GM18511 (cell line): ENCODE results near the gene PAPPA.

Experiments
- ATAC-seq: cut with Tn5 transposase; IDR thresholded peaks from one replicate; pipeline ENCODE4 v1.9.1; 2021; ENCODE audit warnings: mild to moderate bottlenecking, moderate library complexity; ENCODE audit not compliant: unreplicated experiment

PAPPA gene

DNA sequence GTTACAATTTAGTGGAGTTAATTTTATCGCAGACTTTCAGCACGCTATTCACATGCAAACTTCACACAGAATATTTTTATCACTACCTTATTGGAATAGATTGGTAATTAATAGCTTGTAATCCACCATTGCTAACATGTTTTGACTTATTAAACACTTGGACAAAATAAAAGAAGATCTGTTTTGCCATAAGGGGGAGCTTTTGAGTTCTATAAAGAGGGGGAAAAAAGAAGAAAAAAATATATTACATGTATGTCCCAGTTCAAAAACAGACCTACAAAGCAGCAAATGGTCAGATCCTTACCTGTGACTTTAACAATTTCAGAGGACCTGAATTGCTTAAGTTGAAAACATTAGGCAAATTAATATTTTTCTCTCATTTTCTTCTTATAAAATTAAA is 1.2 kb upstream of the PAPPA start:
- no peak for ATAC-seq

DNA sequence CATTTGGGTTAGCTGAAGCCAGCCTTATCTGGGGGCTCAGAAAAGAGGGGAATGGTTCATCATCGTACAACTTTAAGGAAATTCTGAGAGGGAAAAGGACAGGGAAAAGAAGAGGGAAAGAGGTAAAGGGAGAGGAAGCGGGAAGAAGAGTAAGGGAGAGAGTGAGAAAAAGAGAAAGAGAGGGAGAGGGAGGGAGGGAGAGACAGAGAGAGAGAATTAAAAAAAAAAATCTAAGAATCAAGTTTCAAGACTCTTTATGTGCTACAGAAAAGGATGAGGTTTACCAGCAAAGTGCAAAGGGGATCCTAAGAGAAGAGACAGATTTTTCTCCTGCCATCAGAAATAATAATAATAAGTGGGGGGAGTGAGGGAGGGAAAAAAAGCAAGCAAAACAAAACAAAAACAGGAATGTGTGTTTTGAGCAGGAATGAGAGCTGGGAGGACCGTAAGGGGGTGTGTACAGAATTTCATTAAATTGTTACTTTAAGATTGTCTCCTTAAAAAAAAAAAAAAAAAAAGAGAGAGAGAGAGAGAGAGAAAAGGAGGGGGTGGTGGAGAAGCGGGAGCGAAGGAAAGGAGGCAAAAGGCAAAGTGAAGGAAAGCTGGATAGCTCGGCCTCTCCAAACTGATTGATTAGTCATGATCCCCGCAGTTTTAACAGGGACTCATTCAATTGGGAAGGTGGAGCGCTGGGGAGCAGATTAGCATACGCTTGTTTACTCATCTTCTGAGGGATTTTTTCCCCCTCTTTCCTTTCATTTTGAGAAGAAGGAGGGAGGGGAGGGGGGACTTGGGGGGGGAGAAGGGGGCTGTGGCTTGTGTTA is 438 bp upstream of the PAPPA start:
- ATAC-seq: no peak

DNA sequence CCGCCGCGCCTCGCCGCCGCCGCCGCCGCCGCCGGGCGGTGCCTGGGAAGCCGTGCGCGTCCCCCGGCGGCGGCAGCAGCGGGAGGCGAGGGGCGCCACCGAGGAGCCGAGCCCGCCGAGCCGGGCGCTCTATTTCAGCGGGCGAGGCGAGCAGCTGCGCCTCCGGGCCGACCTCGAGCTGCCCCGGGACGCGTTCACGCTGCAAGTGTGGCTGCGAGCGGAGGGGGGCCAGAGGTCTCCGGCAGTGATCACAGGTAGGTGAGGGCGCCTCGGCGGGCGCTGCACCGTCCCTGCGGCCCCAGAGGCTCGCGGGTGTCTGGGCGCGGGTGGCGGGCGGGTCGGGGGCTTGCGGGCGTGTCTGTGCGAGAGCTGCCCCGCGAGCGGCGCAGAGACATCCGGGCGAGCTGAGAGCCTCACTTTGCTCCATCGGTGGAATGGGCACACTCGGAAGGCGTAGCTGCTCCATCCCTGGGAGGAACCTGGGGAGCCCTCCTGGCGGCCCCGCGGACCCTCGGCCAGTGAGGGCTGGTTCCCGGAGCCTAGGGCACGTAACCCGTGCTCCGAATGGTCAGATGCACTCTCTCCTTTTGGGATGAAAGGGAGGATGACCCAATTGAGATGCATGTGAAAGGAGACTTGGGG is 864 bp downstream of the PAPPA start:
- ATAC-seq: no peak

DNA sequence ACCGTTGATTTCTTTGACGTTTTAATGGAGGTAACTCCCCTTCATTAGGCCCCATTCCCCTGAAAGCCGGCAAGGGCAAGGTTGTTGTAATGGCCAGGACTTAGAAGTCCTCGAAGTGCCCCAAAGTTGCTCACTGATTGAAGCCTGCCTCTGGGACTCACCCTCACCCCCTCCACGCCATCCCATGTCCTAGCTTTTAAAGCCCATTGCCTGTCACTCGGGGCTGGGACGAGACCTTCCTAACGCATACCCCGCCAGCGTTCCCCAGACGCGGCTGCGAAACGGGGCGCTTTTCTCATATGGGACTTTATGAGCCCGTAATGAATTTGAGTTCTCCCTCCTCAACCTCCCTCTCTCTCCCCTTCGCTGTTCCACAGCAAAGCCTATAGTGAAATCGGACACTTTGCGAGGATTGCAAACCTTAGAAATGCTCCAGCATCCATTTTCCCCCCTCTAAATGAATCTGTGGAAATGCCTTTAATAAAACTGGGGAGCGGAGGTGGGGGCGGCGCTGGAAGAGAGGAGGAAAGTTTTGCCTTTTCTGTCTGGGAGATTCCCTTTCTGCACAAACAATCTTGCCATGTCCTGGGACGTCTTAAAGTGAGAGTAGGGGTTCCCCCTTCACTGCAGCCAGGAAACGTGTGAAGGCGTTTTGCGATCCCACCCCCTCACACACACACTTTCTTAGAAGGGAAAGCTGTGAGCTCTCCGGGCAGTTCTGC is 1.5 kb downstream of the PAPPA start:
- no peak for ATAC-seq

DNA sequence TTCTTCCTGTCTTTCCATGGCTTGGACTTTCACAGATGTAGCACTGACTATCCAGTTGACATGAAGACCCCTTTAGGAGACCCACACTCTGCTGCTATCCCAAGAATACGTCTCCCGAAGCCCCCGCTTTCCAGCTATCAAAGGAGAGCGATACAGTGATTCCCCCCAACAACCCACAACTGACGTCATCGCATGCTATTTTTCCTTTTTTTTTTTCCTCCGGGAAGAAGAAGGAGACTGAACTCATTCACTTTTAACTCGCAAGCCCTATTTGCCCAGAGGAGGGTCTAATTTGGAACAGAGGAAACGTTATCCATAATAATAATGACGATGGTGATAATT is 2.1 kb downstream of the PAPPA start:
- ATAC-seq: no peak

DNA sequence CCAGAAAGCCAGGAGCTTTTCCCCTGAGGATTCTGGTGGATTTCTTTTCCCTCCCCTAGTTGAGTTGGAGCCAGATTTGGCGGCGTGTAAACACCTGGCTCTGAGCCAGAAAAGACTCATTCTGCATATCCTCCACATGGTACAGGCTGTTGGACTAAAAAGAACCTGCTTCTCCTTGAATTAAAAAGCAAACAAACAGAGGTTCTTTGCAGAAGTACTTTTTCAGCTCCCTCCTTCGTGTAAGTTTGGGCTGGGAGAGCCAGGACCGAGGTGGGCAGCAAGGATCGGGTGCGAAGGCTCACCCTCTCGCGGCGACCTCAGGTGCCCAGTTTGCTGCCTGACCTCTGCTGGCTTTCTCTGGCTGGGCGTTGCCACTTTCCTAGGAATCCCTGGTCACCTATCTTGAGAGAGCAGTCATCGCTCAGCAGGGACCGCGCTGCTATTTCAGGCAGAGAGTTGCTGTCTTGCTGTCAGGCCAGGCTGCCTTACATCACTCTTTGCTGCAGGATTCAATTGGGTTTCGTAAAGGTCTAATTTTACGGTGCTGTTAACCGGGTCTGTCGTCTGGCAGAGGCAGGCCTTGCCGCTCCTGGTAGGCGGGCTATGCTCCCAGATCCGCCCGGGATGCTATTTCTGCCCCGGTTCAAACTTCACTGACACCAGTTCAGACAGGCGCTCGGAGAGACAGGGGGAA is 3.2 kb downstream of the PAPPA start:
- ATAC-seq: no peak

DNA sequence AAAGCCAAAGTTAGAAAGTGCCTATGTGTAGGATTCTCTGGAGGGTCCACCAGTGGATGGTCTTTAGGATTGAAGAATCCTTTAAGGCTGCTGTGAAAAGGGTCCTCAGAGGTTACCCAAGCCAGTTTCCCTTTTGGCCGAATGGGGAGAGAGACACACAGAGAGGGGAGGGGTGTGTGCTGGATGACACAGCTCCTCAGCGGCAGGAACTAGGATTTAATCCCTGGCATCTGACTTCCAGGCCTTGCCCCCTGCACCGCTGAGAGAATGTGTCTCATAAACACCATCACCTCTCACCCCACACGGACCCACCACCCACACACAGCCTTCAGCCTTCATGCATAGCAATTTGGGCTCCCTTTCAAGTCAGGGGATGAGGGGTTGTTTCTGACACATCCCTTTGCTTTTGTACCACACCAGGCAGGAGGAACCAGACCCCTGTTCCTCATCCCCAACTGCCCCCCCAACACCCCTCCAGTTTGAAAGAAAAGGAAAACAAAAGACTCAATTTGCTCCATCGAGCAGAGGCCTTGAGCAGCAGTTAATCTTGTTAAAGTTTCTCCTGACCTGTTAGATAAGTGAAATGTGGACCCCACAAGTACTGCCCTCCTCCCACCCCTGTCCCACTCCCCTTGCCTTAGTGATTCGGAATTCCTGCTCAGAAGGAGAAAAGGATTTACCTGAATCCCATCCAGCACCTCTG is 4.0 kb downstream of the PAPPA start:
- ATAC-seq: no peak

DNA sequence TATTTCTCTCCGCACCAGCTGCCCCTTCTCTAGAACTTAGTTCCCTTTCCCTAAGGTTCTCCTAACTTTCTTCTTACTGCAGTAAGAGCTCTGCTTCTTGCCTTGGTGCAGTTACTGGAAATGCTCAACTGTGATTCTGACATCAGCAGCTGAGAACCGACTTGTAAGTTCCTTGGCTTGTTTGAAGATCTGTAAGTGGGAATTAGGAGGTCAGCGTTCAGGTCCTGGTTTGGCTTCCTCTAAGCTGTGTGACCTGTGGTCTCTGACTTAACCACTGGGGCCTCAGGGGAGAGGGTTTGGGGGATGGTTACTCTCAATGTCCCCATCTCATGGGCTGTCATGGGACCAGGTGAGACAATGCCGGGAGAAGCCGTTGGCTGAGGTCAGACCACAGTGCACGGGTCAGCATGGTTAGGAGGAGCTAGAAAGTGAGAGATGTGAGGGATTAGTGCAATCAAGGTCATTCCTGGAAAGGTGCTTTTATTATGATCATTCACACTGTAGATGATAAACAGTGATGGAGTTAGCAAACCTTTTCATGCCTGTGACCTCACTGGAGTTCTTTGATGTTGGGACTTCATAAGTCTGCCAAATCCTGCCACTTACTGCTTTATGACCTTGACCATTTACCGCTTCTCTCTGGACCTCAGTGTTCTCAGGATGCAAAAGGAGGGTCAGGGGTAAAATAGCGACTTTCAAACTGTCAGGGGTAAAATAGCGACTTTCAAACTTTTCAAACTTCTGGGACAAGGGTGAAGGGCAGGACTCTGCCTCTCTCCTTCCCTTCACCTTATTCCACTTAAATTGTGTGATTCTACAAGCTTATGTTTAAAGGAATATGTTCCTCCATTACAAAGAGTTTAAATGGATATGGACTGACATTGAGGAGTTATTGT is 7.3 kb downstream of the PAPPA start:
- no peak for ATAC-seq

DNA sequence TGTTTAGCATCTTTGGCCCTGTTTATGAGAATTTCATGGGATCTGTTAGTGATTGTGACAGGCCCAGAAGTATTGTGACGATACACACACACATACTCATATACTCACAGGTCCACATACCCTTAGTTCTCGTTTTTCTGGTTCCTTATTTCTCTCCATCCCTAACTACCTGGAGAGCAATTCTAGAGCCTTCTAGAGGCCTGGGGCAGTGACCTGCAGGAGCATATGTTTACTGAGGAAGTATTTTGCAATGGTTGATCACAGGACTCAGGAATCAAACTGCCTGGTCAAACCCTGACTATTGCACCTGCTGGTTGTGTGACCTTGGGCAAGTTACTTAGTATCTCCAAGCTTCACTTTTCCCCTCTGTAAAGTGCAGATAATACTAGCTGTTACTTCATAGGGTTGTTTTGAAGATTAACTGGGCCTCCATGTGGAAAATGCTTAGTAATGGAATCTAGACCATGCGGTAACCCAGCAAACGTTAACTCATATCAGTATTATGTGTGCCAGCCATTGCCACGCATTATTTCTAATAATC is 8.7 kb downstream of the PAPPA start:
- ATAC-seq: no peak

DNA sequence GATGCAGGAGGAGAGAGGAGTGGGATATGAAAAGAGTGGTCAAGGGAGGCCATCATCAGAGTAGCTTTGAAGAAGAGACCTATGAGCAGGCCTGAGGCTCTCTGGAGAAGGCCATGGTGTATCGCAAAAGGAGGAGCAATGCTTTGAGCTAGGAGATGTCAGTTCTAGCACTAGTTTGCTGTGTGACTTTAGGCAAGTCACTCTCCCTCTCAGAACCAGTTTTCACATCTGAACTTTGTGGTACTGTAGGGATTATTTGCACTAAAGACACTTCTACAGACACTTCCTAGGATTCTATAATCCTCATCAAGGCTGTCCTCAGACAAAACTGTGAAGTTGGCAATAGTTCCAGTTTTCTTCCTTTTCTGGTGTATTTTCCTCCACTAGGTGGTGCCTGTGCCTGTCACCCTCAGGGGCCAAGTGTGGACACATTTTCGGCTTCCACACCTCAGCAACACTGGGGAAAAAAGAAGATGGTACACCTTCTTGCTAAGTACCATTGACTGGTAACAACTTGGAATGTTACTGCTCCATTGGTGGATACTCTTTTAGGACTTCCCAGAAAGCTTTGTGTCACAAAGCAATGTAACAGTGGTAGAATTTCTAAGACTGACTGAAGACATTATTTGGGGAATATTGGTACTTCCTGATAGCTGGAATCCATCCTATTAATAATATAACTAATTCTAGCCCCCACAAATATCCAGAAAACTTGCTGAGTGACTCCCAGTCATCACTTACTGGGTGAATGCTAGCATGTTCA is 9.9 kb downstream of the PAPPA start:
- no peak for ATAC-seq

DNA sequence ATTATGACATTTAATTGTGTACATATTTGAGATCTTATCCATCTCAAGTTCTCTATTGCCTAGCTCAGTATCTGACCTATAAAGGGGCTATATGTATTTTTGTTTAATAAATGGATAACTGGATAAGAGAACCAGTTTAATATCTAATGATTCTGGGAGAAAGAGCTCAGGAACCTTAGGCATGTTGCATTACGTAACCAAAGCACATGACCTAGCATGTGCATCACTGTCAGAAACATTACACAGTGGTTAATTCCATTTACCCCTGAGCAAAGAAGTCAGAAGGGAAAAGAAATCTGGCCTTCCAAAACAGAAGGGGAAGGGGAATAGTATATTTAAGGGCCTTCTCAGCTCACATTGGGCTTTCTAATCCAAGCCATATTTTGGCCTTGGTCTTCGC is 12.3 kb downstream of the PAPPA start:
- no peak for ATAC-seq

DNA sequence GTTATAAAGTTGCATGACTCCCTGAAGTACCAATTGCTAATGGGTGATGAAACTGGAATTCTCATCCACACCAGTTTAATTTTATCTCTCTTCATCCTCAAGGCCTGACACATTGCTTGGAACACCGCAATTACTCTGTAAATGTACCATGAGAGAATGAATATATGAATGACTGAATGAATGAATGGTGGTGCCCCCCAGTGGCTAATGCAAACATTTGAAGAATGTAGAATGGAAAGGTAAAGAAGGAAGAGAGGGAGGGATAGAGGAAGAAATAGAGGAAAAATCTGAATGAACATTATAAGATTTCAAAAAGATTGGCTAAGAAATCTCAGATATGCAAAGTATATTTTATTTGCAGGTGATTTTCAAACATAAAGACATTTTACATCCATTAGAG is 13.1 kb downstream of the PAPPA start:
- ATAC-seq: no peak

DNA sequence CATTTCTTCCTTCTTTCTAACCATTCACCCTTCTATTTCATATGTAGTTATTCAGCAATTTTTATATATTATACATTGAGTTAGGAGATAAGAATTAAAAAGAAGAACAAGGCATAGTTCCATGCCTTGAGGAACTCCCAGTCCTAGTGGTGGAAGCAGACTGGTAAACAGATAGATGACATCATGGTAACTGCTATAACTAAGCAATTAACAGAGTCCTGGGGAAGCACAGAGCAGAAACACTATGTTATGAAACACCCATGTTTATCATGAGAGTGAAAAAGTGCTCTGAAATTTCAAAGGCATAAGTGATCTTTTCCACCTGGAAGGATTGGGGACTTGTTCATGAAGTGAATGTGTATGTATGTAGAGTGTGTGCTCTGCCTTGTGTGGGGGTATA is 14.6 kb downstream of the PAPPA start:
- ATAC-seq: no peak

DNA sequence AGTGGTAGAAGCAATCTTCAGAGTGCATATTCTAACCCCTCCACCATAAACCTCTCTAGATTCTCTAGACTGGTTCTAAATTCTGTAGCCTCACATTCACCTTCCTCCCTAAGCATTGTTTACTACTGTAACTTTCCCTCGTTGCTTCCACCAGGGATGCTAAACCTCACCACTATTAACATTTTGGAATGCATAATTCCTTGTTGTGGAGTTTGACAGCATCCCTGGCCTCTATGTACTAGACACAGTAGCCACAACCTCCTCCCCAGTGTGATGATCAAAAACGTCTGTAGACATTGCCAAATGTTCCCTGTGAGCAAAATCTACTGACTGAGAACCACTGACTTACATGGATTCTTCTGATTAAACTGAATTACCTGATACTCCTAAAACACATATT is 18.6 kb downstream of the PAPPA start:
- ATAC-seq: no peak

DNA sequence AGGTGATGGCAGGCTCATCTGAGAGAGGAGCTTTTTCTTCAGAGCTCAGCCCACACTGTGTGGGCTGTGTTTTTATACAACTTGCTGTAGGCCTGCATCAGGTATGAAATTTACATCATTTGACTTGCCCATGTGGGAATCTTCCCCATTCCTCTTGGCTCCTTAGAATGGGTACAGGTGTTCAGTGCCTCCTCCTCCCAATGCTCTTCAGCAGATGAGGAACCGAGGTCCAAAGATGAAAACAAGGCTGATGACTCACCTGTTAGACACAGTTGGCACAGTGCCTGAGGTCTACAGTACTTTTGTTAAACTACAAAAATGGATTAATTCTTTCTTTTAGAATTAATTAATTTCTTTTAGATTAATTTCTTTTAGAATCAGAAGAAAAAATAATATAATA is 20.8 kb downstream of the PAPPA start:
- ATAC-seq: no peak

DNA sequence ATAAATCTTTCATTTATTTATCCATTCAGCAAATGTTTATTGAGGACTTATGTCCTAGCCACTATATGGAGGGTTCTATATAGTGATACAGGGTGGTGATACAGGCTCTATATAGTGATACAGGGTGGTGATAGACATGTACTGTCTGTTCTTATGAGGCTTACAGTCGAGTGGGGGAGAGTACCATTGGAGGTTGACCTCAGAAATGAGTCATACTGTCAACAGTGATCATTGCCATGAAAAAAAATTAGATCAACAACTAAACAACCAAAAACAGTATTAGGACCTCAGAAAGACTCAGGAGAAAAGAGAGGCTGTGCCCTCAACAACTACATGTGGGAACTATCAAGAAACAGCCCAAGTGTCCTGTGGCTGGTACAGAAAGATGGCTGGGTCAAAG is 22.0 kb downstream of the PAPPA start:
- no peak for ATAC-seq

DNA sequence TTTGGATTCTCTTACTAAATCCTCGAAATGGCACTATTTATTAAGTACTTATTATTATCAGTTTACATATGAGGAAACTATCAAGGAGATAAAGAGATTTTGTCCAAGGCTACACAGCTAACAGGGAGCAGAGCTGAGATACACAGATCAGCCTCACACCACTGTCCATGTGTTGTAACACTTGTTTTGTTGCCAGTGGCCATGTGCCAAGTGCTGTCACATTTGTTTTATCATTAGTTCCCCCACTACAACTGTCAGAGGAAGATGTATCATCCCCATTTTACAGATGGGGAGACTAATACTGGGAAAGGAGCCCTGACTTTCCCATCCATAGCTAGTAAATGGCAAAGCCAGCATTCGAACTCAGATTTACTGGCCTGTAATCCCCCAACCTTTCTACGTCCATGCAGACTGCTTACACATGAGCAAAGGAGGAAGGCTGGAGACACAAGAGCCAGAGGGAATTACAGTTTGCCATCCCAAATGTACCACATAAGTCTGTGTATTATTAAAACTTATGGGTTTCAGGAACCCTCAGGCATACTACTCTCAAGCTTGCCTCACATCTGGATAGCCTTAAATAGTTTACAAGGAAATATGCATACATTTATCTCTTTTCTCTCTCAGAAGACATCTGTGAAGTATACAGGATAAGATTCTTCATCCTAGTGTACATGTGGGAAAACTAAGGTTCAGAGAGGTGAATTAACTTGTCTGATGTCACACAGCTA is 25.1 kb downstream of the PAPPA start:
- ATAC-seq: no peak

DNA sequence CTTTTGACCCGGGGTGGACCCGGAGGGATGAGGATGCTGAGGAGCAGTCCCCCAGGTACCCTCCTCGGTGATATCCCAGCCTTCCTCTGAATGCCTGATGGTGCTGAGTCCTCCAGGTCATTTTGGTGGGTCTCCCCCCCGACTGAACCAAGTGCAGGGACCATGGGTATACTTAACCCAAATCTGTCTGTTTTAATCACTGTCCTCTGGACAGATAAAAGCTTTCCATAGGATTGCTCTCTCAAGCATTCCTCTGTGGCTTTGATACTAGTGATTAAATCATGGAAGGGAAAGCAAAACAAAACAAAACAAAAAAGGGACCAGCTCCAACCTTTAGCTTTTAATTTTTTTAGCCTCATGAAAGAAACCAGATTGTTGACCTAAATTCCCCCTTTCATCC is 26.0 kb downstream of the PAPPA start:
- ATAC-seq: no peak
